HepG2 (cell line): Measurements from ENCODE around the gene ENDOU. TPM values are rescaled to one million over a fixed set of nuclear protein-coding genes. Genes with fewer than 3 reads are reported as not detected.

Experiments used
- ESRRA ChIP-seq: sonication (generic); formaldehyde crosslinking; IDR thresholded peaks from 2 replicates; pipeline ENCODE4 v1.5.1; 2020; ENCODE audit warnings: mild to moderate bottlenecking, low read depth, missing genetic modification reagents
- FOXM1 ChIP-seq: sonication (generic); formaldehyde crosslinking; IDR thresholded peaks from 2 replicates; pipeline ENCODE4 v1.5.0; 2020; ENCODE audit warnings: missing genetic modification reagents
- IRX3 ChIP-seq: sonication (generic); formaldehyde crosslinking; IDR thresholded peaks from 2 replicates; pipeline ENCODE4 v1.8.1; 2023; ENCODE audit warnings: mild to moderate bottlenecking, low read depth, missing genetic modification reagents, borderline replicate concordance
- KMT2B ChIP-seq: IDR thresholded peaks from 2 replicates; pipeline ENCODE4 v1.6.1; 2016; ENCODE audit warnings: missing genetic modification reagents, missing compliant biosample characterization
- MLLT10 ChIP-seq: sonication (generic); formaldehyde crosslinking; IDR thresholded peaks from 2 replicates; pipeline ENCODE4 v1.4.0; 2020; ENCODE audit warnings: missing genetic modification reagents
- PITX1 ChIP-seq: sonication (generic); formaldehyde crosslinking; IDR thresholded peaks from 2 replicates; pipeline ENCODE4 v1.5.1; 2020; ENCODE audit warnings: mild to moderate bottlenecking, missing genetic modification reagents
- PRDM10 ChIP-seq: sonication (generic); formaldehyde crosslinking; IDR thresholded peaks from 2 replicates; pipeline ENCODE4 v1.4.0; 2020; ENCODE audit warnings: low read depth, missing genetic modification reagents
- SCMH1 ChIP-seq: sonication (generic); formaldehyde crosslinking; IDR thresholded peaks from 2 replicates; pipeline ENCODE4 v1.9.0; 2021; ENCODE audit warnings: missing genetic modification reagents, mild to moderate bottlenecking, borderline replicate concordance
- TARDBP ChIP-seq: sonication (generic); formaldehyde crosslinking; IDR thresholded peaks from 2 replicates; pipeline ENCODE4 v1.8.0; 2022; ENCODE audit warnings: mild to moderate bottlenecking, missing genetic modification reagents
- ZBTB20 ChIP-seq: sonication (generic); formaldehyde crosslinking; IDR thresholded peaks from 2 replicates; pipeline ENCODE4 v1.8.1; 2023; ENCODE audit warnings: missing genetic modification reagents, low read depth, mild to moderate bottlenecking, borderline replicate concordance
- ZNF256 ChIP-seq: sonication (generic); formaldehyde crosslinking; conservative IDR thresholded peaks from 2 replicates; pipeline ENCODE4 v1.4.0; 2020; ENCODE audit warnings: missing genetic modification reagents
- ZNF362 ChIP-seq: sonication (generic); formaldehyde crosslinking; IDR thresholded peaks from 2 replicates; pipeline ENCODE4 v1.4.0; 2020; ENCODE audit warnings: missing genetic modification reagents, mild to moderate bottlenecking, borderline replicate concordance
- ZNF460 ChIP-seq: sonication (generic); formaldehyde crosslinking; IDR thresholded peaks from 2 replicates; pipeline ENCODE4 v1.5.1; 2020; ENCODE audit warnings: missing genetic modification reagents, mild to moderate bottlenecking, borderline replicate concordance
- ZNF713 ChIP-seq: sonication (generic); formaldehyde crosslinking; IDR thresholded peaks from 2 replicates; pipeline ENCODE4 v1.4.0; 2020; ENCODE audit warnings: mild to moderate bottlenecking, missing genetic modification reagents
- ZNF781 ChIP-seq: sonication (generic); formaldehyde crosslinking; IDR thresholded peaks from 2 replicates; pipeline ENCODE4 v1.5.1; 2020; ENCODE audit warnings: borderline replicate concordance, mild to moderate bottlenecking, missing genetic modification reagents; ENCODE audit errors: not compliant biosample characterization
- polyA plus RNA-seq, 8 experiments: library from polyadenylated mRNA; depleted of rRNA in 3 of 8; stranded (reverse) in 7 of 8; unstranded in 1 of 8; fragments of >200 nt; fragmentation: Illumina TruSeq in 4 of 8; extraction: Trizol in 4 of 8; gene quantifications; 2 replicates each; pipeline versions ENCODE4 v1.2.1 to v1.2.3, GENCODE V29; 2011 to 2016; ENCODE audit warnings: low read depth in 4 of 8, missing spikeins in 1 of 8, mixed read lengths in 1 of 8; ENCODE audit not compliant: insufficient read depth in 1 of 8
- total RNA-seq, 5 experiments: library from RNA; depleted of rRNA; stranded (reverse); fragments of >200 nt; fragmentation: Illumina TruSeq; extraction: Trizol; gene quantifications; 2 replicates each; pipeline ENCODE4 v1.2.3, GENCODE V29; 2016; ENCODE audit warnings: low read depth in 1 of 5

Gene ENDOU
- total and polyA plus RNA-seq, 2 of the 13 experiments (the other 11 are each of a cell fraction or from before 2014, with no cell fraction given): not detected

- TF ChIP-seq ZNF460 (CRISPR knock-in tag) (no peak), MLLT10 (no peak), IRX3 (CRISPR knock-in tag) (peak; percentile 85; the same call in 1 of the 2 replicates), ZNF362 (peak; percentile 32; the same call in 1 of the 2 replicates), TARDBP (no peak), PRDM10 (CRISPR knock-in tag) (no peak), KMT2B (peak; percentile 85), ZNF781 (CRISPR knock-in tag) (no peak), ZBTB20 (CRISPR knock-in tag) (no peak), ZNF713 (CRISPR knock-in tag) (no peak), PITX1 (0 out of 2 replicates have a peak, but pooled peaks have one; percentile 33), FOXM1 (no peak), SCMH1 (CRISPR knock-in tag) (no peak), ESRRA (CRISPR knock-in tag) (peak; percentile 45; the same call in 1 of the 2 replicates), ZNF256 (CRISPR knock-in tag) (no peak)
- TF ChIP-seq, all 625 proteins: peak for 244
Measured at GRCh38 chr12:47705566-47706425, 19.5 kb downstream of the ENDOU start, which contains the start of gene RPAP3 (continued).
